A549 (cell line): ENCODE data around the gene RCBTB2. TPM values are rescaled to one million over a fixed set of nuclear protein-coding genes. Genes with fewer than 3 reads are reported as not detected.
A peak's percentile ranks its signal among the peaks of the same experiment; 100 is the strongest.

Experiments
- ATAC-seq, 2 experiments: fragments of 200-7000 bp in 1 of 2; fragments of >200 bp in 1 of 2; cut with Nextera tagmentation in 1 of 2; cut with Tn5 transposase in 1 of 2; 3 replicates each; pipeline versions ENCODE4 v1.8.0 to v1.9.1; 2018 to 2020; ENCODE audit warnings: mild to moderate bottlenecking in 1 of 2, moderate library complexity in 1 of 2
- CTCF ChIA-PET: fragments of 300-600 bp; sonication (Branson Sonifier 250); formaldehyde crosslinking; extraction: SDS; loops from one replicate; lab custom pipeline; 2021; ENCODE audit warnings: antibody characterized with exemption, inconsistent platforms; lab: Yijun Ruan, JAX
- POLR2A ChIA-PET: fragments of 350-600 bp; formaldehyde crosslinking; extraction: SDS; loops from one replicate; lab custom pipeline; 2021; ENCODE audit warnings: antibody characterized with exemption, inconsistent platforms; lab: Yijun Ruan, JAX
- DNase-seq, 2 experiments: peaks; one replicate each; pipeline versions ENCODE4 v3.0.0 to v3.0.0-alpha.2; 2011 to 2016; ENCODE audit warnings: low read depth in 1 of 2, low spot score in 1 of 2
- FAIRE-seq: peaks from 2 replicates; lab custom pipeline; 2011; peaks lifted over from hg19 to GRCh38; lab: Jason Lieb, UNC
- H3K27ac ChIP-seq, 2 experiments: fragments of >200 bp; sonication (Bioruptor Twin); formaldehyde crosslinking; 3 replicates each; pipeline ENCODE4 v1.5.1; 2016 to 2017
- H3K4me1 ChIP-seq: fragments of >200 bp; sonication (Bioruptor Twin); formaldehyde crosslinking; 3 replicates; pipeline ENCODE4 v1.6.1; 2016
- H3K4me2 ChIP-seq: fragments of >200 bp; sonication (Bioruptor Twin); formaldehyde crosslinking; 3 replicates; pipeline ENCODE4 v1.6.1; 2016
- H3K4me3 ChIP-seq: fragments of >200 bp; sonication (Bioruptor Twin); formaldehyde crosslinking; 3 replicates; pipeline ENCODE4 v1.5.1; 2016
- H3K9me3 ChIP-seq: fragments of >200 bp; sonication (Bioruptor Twin); formaldehyde crosslinking; 3 replicates; pipeline ENCODE4 v1.6.1; 2016
- BHLHE40 ChIP-seq: IDR thresholded peaks from 2 replicates; pipeline ENCODE4 v1.6.1; 2012; ENCODE audit warnings: low read depth, low read length, inconsistent platforms
- CBX2 ChIP-seq: fragments of 200-600 bp; sonication (generic); IDR thresholded peaks from 2 replicates; pipeline ENCODE4 v1.6.1; 2016; ENCODE audit warnings: low read depth, mild to moderate bottlenecking, borderline replicate concordance
- CEBPB ChIP-seq, 2 experiments: fragments of >200 bp in 1 of 2; sonication (Bioruptor Twin) in 1 of 2; formaldehyde crosslinking in 1 of 2; IDR thresholded peaks; 2 replicates each; pipeline ENCODE4 v1.6.1; 2012 to 2016
- CHD2 ChIP-seq: fragments of 150-350 bp; IDR thresholded peaks from 2 replicates; pipeline ENCODE4 v1.6.1; 2014; ENCODE audit warnings: low read length; ENCODE audit not compliant: partially characterized antibody
- GATA3 ChIP-seq: IDR thresholded peaks from 2 replicates; pipeline ENCODE4 v1.6.1; 2012; ENCODE audit warnings: borderline replicate concordance
- HOXA7 ChIP-seq: fragments of 250-450 bp; sonication (Bioruptor Pico); IDR thresholded peaks from 2 replicates; pipeline ENCODE4 v1.5.0; 2020; ENCODE audit warnings: mild to moderate bottlenecking, moderate library complexity
- MAZ ChIP-seq: fragments of 150-350 bp; IDR thresholded peaks from 2 replicates; pipeline ENCODE4 v1.6.1; 2014; ENCODE audit warnings: antibody characterized with exemption, low read depth, low read length, borderline replicate concordance
- NFE2L2 ChIP-seq: fragments of 150-350 bp; conservative IDR thresholded peaks from 2 replicates; pipeline ENCODE4 v1.6.1; 2014; ENCODE audit warnings: low read length
- NR3C1 ChIP-seq: fragments of >200 bp; sonication (Bioruptor Twin); formaldehyde crosslinking; IDR thresholded peaks from 3 replicates; pipeline ENCODE4 v1.6.1; 2017
- PHF8 ChIP-seq: fragments of 200-600 bp; sonication (generic); IDR thresholded peaks from 2 replicates; pipeline ENCODE4 v1.6.1; 2016; ENCODE audit warnings: low read depth, mild to moderate bottlenecking, antibody characterized with exemption, moderate library complexity, borderline replicate concordance
- POLR2AphosphoS2 ChIP-seq: conservative IDR thresholded peaks from 2 replicates; pipeline ENCODE4 v1.6.1; 2012; ENCODE audit warnings: low read length, improper control_type of control experiment, inconsistent platforms
- RARB ChIP-seq: fragments of 250-450 bp; sonication (Bioruptor Pico); IDR thresholded peaks from 2 replicates; pipeline ENCODE4 v1.8.0; 2021; ENCODE audit warnings: mild to moderate bottlenecking, moderate library complexity
- RCOR1 ChIP-seq: fragments of 150-350 bp; IDR thresholded peaks from 2 replicates; pipeline ENCODE4 v1.6.1; 2014; ENCODE audit warnings: antibody characterized with exemption, low read length, low read depth
- RNF2 ChIP-seq: fragments of 200-600 bp; sonication (generic); IDR thresholded peaks from 2 replicates; pipeline ENCODE4 v1.6.1; 2016; ENCODE audit warnings: low read depth, mild to moderate bottlenecking, antibody characterized with exemption, moderate library complexity, borderline replicate concordance
- SMC3 ChIP-seq: fragments of >200 bp; sonication (Bioruptor Twin); formaldehyde crosslinking; IDR thresholded peaks from 3 replicates; pipeline ENCODE4 v1.6.1; 2018; ENCODE audit warnings: inconsistent platforms
- TFCP2L1 ChIP-seq: fragments of 250-450 bp; sonication (Bioruptor Pico); IDR thresholded peaks from 2 replicates; pipeline ENCODE4 v1.5.0; 2021; ENCODE audit warnings: mild to moderate bottlenecking
- TP53 ChIP-seq: fragments of 250-450 bp; sonication (Bioruptor Pico); IDR thresholded peaks from 2 replicates; pipeline ENCODE4 v1.5.0; 2021; ENCODE audit warnings: mild to moderate bottlenecking, moderate library complexity
- ZNF302 ChIP-seq: fragments of 250-450 bp; sonication (Bioruptor Pico); IDR thresholded peaks from 2 replicates; pipeline ENCODE4 v1.9.0; 2021; ENCODE audit warnings: inconsistent platforms, mild to moderate bottlenecking, moderate library complexity
- WGBS: methylation state at CpG from one replicate; pipeline ENCODE4 v1.1.6; 2017; ENCODE audit errors: missing lambda C conversion rate; 5-methylcytosine and 5-hydroxymethylcytosine counted together
- polyA plus RNA-seq, 4 experiments: library from polyadenylated mRNA; depleted of rRNA in 3 of 4; stranded (reverse); fragments of >200 nt; fragmentation: RNase III in 1 of 4; extraction: RNeasy Plus Mini Kit Qiagen cat#74134 plus additional on column Dnase treatment in 1 of 4; gene quantifications; 2 replicates in 3 of 4; 3 replicates in 1 of 4; pipeline ENCODE4 v1.2.3, GENCODE V29; 2011 to 2017
- TF ChIP-seq, protein P1 (sequence below): fragments of >200 bp; sonication (Bioruptor Twin); formaldehyde crosslinking; IDR thresholded peaks from 2 replicates; pipeline ENCODE4 v1.6.1; 2016
- TF ChIP-seq, protein P2 (sequence below): IDR thresholded peaks from 2 replicates; pipeline ENCODE4 v1.6.1; 2012
- TF ChIP-seq, protein P3 (sequence below): fragments of 450-650 bp; IDR thresholded peaks from 2 replicates; pipeline ENCODE4 v1.6.1; 2014; ENCODE audit warnings: antibody characterized with exemption
- TF ChIP-seq, protein P4 (sequence below): fragments of 150-350 bp; IDR thresholded peaks from 2 replicates; pipeline ENCODE4 v1.6.1; 2014; ENCODE audit warnings: low read depth, mild to moderate bottlenecking, low read length

The RCBTB2 gene
- polyA plus RNA-seq, 2 of the 4 experiments (the other 2 are of a cell fraction): 1.1 to 2.0 TPM

DNA sequence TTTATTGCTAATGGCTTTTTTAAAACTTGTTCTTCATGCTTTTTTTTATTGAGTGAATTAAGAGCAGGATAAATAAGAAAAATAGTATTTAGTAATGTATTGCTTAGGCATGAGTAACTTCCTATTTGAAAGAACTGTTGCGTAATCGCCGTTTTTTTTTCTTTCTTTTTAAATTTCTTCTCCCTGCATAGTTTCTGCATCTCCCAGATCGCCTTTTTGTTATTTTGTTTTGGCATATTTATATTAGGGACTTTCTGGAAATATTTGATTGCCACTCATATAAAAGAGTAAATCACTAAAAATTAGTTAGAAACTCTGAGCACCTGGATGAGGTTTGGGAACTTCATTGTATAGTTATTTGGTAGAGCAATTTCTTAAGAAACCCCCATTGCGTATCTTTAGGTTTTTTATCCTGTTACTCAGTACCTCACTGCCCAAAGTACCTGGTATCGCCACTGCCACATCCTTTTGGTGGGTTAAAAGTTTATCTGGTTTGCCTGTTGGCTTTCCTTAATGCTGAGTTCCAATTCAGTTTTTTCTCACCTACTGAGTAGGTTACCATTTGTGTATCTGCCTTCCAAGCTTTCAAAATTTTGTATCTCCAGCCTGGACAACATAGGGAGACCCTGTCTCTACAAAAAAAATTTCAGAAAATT lies 83.8 kb downstream of the RCBTB2 start:
- ChIA-PET CTCF (no interaction called here), POLR2A (no interaction called here)
- ATAC-seq (no peak), DNase-seq (no peak), FAIRE-seq (no peak)
- no peak overlapping the region for H3K4me3 ChIP-seq
- 50% methylated on average over 6 of the region's 6 CpGs for WGBS
- TF ChIP-seq MAZ: no peak
- peak; percentile 83 for TF ChIP-seq CEBPB (IDR thresholded peaks at IDR 0.05)
- H3K4me1 ChIP-seq: peaks cover 5% of the 10 kb centered on the region; the same call in 2 of the 3 replicates
- no peaks in the 10 kb centered on the region for H3K9me3 ChIP-seq
- no peak overlapping the region for H3K27ac ChIP-seq
- peak overlapping the region; percentile 6; the same call in 1 of the 3 replicates for H3K4me2 ChIP-seq

DNA sequence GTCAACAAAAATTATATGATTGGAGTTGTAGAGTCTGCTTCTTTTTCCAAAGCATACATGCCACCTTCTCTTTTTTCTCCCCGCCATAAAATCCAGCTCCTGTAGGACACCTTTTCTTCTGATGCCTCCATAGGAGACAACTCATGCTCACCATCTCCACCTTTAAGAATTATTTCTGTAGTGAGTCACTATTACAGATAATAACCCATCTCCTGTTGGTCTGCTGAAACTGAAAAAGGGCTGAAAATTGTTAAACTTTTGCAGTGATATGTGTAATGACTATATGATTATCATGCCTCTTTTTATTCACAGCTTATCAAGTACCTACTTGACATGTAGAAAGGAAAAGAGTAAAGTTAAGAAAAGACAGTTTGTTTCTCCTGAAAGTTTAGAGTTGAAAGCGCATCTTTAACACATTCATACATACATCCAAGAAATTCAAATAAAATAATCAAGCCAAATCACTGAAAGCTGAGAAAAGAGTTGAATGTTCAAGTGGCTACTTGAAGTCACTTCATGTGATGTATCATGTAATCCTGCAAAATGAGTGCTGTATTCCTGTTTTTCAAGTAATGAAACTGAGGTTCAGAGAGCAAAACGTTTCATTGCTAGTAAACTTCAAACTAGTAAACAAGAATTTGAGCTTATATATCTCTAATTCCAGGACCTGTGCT lies 84.5 kb downstream of the RCBTB2 start:
- ChIA-PET POLR2A (no interaction called here), CTCF (no interaction called here)
- Histone ChIP-seq H3K27ac (no peak overlapping the region), H3K4me2 (peak overlapping the region; percentile 6; the same call in 1 of the 3 replicates), H3K4me3 (no peak overlapping the region), H3K9me3 (no peaks in the 10 kb centered on the region), H3K4me1 (peaks cover 5% of the 10 kb centered on the region; the same call in 2 of the 3 replicates)
- WGBS: 76% methylated on average over 3 of the region's 3 CpGs
- FAIRE-seq (no peak), ATAC-seq (no peak), DNase-seq (no peak)
- TF ChIP-seq, protein P1, sequence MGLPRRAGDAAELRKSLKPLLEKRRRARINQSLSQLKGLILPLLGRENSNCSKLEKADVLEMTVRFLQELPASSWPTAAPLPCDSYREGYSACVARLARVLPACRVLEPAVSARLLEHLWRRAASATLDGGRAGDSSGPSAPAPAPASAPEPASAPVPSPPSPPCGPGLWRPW: no peak
- TF ChIP-seq ZNF302 (CRISPR knock-in tag) (no peak), SMC3 (no peak), RNF2 (no peak), BHLHE40 (no peak), RCOR1 (no peak)

DNA sequence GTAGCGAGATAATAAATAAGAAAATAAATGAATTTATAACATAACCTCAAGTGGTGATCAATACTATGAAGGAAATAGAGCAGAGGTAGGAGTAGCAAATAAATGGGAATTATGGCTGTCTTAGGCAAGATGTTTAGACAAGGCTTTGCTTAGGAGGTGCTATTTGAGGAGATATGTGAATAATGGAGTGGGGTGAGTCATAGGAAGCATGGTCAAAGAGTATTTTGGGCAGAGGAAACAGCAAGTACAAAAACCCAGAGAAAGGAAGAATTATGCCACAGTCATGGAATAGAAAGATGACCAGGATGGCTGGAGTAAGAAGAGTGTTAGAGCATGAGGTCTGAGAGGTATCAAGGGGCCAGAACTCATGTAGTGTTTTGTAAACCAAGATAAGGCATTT lies 86.4 kb downstream of the RCBTB2 start:
- Histone ChIP-seq H3K4me2 (no peak overlapping the region), H3K9me3 (no peaks in the 10 kb centered on the region), H3K4me1 (peaks cover 5% of the 10 kb centered on the region; the same call in 2 of the 3 replicates), H3K4me3 (no peak overlapping the region), H3K27ac (no peak overlapping the region)
- DNase-seq (no peak), ATAC-seq (no peak), FAIRE-seq (no peak)
- 91% methylated on average over 1 of the region's 1 CpG for WGBS
- CTCF ChIA-PET: interaction anchor here (1.2 kb wide), 1 partner anchor 10 kb away, joined by 3 read pairs; no protein-coding TSS in a partner anchor
- TF ChIP-seq, protein P2, sequence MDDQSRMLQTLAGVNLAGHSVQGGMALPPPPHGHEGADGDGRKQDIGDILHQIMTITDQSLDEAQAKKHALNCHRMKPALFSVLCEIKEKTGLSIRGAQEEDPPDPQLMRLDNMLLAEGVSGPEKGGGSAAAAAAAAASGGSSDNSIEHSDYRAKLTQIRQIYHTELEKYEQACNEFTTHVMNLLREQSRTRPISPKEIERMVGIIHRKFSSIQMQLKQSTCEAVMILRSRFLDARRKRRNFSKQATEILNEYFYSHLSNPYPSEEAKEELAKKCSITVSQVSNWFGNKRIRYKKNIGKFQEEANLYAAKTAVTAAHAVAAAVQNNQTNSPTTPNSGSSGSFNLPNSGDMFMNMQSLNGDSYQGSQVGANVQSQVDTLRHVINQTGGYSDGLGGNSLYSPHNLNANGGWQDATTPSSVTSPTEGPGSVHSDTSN: no peak
- TF ChIP-seq CHD2: no peak
- TF ChIP-seq NFE2L2: no peak
- TF ChIP-seq TFCP2L1 (CRISPR knock-in tag): no peak
- TF ChIP-seq, protein P1: no peak
- TF ChIP-seq CBX2: no peak
- TF ChIP-seq TP53 (CRISPR knock-in tag): no peak
- POLR2A ChIA-PET: no interaction called here

DNA sequence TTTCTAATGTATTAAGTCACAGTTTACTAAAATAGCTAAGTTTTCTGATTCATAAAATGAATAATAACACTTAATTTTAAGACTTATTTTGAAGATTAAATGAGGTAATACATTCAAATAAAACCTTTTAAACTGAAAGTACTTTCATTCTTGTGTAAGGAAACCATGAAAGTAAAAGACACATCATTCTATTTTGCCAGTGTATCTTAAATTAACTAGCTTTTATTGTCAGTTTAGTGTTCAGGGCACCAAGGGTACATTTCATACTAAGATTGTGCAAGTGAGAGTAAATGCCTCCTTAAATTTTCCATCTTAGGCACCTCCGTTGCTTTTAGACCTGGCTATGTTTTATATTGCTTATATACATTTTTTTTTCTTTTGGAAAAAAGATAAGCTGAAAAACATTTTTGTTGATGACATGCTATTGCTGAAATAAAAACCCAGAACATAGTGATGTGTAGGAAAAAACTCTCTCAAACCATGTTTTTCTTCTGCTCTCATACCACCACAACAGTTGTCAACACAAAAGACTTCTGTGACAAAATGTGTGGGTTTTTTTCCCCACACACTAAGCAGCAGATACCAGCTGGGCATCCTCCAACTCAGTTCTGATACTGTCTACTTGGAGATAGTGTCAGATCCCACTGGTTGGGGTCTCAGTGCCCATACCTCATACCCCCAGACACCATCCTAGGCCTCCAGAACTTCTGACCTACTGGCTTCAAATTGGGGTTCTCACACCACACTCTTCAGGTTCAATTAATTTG lies 89.3 kb downstream of the RCBTB2 start:
- ATAC-seq: no peak
- Histone ChIP-seq H3K4me2 (no peak overlapping the region), H3K9me3 (no peaks in the 10 kb centered on the region), H3K27ac (no peak overlapping the region), H3K4me1 (peaks cover 2% of the 10 kb centered on the region; the same call in 2 of the 3 replicates), H3K4me3 (no peak overlapping the region)
- 86% methylated on average over 1 of the region's 1 CpG for WGBS
- ChIA-PET CTCF (no interaction called here), POLR2A (no interaction called here)
- no peak for TF ChIP-seq NR3C1
- no peak for TF ChIP-seq TFCP2L1 (CRISPR knock-in tag)
- TF ChIP-seq NFE2L2: no peak
- TF ChIP-seq, protein P3, sequence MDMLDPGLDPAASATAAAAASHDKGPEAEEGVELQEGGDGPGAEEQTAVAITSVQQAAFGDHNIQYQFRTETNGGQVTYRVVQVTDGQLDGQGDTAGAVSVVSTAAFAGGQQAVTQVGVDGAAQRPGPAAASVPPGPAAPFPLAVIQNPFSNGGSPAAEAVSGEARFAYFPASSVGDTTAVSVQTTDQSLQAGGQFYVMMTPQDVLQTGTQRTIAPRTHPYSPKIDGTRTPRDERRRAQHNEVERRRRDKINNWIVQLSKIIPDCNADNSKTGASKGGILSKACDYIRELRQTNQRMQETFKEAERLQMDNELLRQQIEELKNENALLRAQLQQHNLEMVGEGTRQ: no peak
- TF ChIP-seq HOXA7: no peak
- no peak for TF ChIP-seq PHF8
- TF ChIP-seq POLR2AphosphoS2: no peak
- no peak for TF ChIP-seq CBX2
- TF ChIP-seq RARB: no peak
- TF ChIP-seq, protein P4, sequence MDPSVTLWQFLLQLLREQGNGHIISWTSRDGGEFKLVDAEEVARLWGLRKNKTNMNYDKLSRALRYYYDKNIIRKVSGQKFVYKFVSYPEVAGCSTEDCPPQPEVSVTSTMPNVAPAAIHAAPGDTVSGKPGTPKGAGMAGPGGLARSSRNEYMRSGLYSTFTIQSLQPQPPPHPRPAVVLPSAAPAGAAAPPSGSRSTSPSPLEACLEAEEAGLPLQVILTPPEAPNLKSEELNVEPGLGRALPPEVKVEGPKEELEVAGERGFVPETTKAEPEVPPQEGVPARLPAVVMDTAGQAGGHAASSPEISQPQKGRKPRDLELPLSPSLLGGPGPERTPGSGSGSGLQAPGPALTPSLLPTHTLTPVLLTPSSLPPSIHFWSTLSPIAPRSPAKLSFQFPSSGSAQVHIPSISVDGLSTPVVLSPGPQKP: no peak
- no peak for TF ChIP-seq GATA3
- FAIRE-seq: peak; percentile 61
- DNase-seq: no peak
